HG03175 (cell line): Measurements from ENCODE around the gene TCF15.

Experiments used
- ATAC-seq: cut with Tn5 transposase; IDR thresholded peaks from one replicate; pipeline ENCODE4 v1.9.1; 2021; ENCODE audit warnings: mild to moderate bottlenecking, moderate library complexity; ENCODE audit not compliant: unreplicated experiment

Gene TCF15

DNA sequence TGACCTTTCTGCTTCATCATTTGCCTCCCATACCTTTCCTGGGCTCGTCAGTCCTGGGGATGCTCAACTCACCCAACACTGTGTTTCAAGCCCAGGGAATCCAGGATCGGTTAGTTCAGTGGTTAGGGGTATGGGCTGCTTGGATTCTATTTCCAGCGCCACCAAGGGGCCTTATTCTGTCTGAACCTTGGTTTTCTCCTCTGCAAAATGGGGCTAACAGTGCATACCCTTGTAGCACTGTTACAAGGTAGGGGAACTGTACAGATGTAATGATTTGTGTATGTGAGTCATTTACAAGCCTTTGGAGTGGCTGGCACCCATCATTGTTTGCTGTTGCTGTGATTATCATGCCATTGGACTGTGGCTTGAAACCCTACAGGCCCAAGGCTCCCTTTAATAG is 52.0 kb downstream of the TCF15 start:
- no peak for ATAC-seq

DNA sequence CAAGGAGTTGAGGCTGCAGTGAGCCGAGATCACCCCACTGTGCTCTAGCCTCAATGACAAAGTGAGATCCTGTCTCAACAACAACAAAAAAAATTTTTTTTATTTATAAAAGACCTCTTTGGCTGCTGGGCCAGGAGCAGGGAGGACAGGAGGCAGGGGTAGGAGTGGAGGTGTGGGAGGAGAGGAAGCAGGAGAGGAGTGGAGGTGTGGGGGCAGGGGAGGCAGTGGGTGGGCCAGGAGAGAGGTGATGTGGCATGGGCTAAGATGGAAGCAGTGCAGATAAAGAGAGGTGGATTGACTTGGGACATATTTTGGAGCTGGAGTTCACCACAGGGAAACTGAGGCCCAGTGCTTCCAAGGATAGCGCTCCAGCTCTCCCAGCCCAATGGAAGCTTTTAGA is 53.1 kb downstream of the TCF15 start:
- no peak for ATAC-seq

DNA sequence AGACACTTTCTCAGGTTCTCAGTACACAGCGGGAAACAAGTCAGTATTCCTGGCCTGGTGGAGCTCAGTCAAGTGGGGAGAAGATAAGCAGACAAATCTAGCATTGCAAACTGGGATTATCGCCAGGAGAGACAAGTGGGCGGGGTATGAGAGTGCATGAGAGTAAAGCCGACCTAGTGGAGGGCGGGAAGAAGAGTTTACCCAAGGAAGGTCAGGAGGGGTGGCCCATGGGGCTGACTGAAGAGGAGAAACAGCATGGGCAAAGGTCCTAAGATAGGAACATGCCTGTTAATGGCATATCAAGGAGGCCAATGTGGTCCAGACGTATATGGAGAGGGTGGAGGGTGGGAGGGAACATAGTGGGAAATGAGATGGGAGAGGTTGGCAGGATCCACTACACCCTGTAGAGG is 54.1 kb downstream of the TCF15 start:
- no peak for ATAC-seq
